KMS-11 (cell line): Measurements from ENCODE around the gene COL23A1.
"Not testable (repeated sequence)": the region's sequence is repeated elsewhere in the genome, so short reads cannot be mapped to it uniquely, and the experiment has no call there.

Experiments
- H2AFZ ChIP-seq: fragments of 200-600 bp; sonication (generic); 2 replicates; pipeline ENCODE4 v1.6.1; 2016; ENCODE audit warnings: antibody characterized with exemption, mixed run types, low read depth
- H3K27ac ChIP-seq: fragments of 200-600 bp; sonication (generic); 2 replicates; pipeline ENCODE4 v1.6.1; 2016; ENCODE audit warnings: mild to moderate bottlenecking, mixed run types
- H3K27me3 ChIP-seq: fragments of 200-600 bp; sonication (generic); 2 replicates; pipeline ENCODE4 v1.6.1; 2017; ENCODE audit warnings: mild to moderate bottlenecking, low read depth, mixed run types, moderate library complexity; ENCODE audit not compliant: insufficient read depth
- H3K36me3 ChIP-seq: fragments of 200-600 bp; sonication (generic); 2 replicates; pipeline ENCODE4 v1.6.1; 2017; ENCODE audit warnings: mild to moderate bottlenecking, mixed run types; ENCODE audit not compliant: insufficient read depth
- H3K4me1 ChIP-seq: fragments of 200-600 bp; sonication (generic); 2 replicates; pipeline ENCODE4 v1.6.1; 2016; ENCODE audit warnings: mild to moderate bottlenecking, low read depth, mixed run types; ENCODE audit not compliant: poor library complexity, severe bottlenecking
- H3K4me2 ChIP-seq: fragments of 200-600 bp; sonication (generic); 2 replicates; pipeline ENCODE4 v1.7.0; 2016; ENCODE audit warnings: mild to moderate bottlenecking, mixed run types
- H3K4me3 ChIP-seq: fragments of 200-600 bp; sonication (generic); IDR thresholded peaks from 2 replicates; pipeline ENCODE4 v1.6.1; 2017; ENCODE audit warnings: low read depth, low read length, mixed read lengths; ENCODE audit not compliant: insufficient read depth
- H3K79me2 ChIP-seq: fragments of 200-600 bp; sonication (generic); 2 replicates; pipeline ENCODE4 v1.6.1; 2016; ENCODE audit warnings: low read depth, mixed run types; ENCODE audit not compliant: insufficient read depth
- H3K9ac ChIP-seq: fragments of 200-600 bp; sonication (generic); 2 replicates; pipeline ENCODE4 v1.6.1; 2016; ENCODE audit warnings: mild to moderate bottlenecking, mixed run types
- H4K20me1 ChIP-seq: fragments of 200-600 bp; sonication (generic); 2 replicates; pipeline ENCODE4 v1.6.1; 2016; ENCODE audit warnings: mild to moderate bottlenecking, mixed run types; ENCODE audit not compliant: insufficient read depth
- CTCF ChIP-seq: fragments of 200-600 bp; sonication (generic); conservative IDR thresholded peaks from 2 replicates; pipeline ENCODE4 v1.6.1; 2017; ENCODE audit warnings: low read depth, mild to moderate bottlenecking, antibody characterized with exemption, low read length, moderate library complexity, mixed read lengths

COL23A1 gene

DNA sequence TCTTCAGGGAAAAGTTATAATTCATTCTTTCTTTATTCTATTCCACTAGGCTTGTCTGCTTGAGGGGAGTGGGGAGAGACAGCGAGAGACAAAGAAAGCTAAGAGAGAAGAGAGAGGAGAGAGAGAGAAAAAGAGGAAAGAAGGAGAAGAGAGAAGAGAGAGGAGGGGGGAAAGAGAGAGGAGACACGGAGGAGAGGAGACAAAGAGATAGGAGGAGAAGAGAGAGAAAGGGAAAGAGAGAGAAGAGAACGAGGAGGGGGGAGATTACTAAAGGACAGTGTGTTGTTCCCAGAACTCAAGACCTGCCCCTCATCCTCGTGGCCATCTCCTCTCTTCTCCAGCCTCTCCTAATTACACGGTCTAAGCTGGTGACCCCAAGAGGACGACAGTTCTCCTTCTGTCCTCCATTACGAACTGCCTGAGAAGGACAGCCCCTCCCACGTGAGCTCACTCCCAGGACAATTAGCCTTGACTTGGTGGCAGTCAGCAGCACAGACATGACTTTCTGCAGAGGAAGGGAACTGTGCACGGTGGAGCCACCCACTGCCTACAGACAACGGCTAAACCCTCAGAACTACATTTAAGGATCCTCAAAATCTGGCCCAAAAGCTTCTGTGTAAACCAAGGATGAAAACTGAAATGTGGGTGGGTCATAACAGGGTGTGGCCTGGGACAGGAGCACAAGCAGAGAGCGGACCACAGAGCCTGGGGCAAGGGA lies 99.1 kb downstream of the COL23A1 start:
- H3K4me2 ChIP-seq = no peak overlapping the region
- H3K27ac ChIP-seq = no peak overlapping the region
- H2AFZ ChIP-seq = no peak overlapping the region
- H3K36me3 ChIP-seq = no peaks in the 10 kb centered on the region
- no peaks in the 10 kb centered on the region for H3K27me3 ChIP-seq
- TF ChIP-seq CTCF = no peak
- H3K4me1 ChIP-seq = no peaks in the 10 kb centered on the region
- no peak overlapping the region for H3K9ac ChIP-seq
- H3K79me2 ChIP-seq = no peaks in the 10 kb centered on the region
- H3K4me3 ChIP-seq = no peak overlapping the region
- H4K20me1 ChIP-seq = no peaks in the 10 kb centered on the region

DNA sequence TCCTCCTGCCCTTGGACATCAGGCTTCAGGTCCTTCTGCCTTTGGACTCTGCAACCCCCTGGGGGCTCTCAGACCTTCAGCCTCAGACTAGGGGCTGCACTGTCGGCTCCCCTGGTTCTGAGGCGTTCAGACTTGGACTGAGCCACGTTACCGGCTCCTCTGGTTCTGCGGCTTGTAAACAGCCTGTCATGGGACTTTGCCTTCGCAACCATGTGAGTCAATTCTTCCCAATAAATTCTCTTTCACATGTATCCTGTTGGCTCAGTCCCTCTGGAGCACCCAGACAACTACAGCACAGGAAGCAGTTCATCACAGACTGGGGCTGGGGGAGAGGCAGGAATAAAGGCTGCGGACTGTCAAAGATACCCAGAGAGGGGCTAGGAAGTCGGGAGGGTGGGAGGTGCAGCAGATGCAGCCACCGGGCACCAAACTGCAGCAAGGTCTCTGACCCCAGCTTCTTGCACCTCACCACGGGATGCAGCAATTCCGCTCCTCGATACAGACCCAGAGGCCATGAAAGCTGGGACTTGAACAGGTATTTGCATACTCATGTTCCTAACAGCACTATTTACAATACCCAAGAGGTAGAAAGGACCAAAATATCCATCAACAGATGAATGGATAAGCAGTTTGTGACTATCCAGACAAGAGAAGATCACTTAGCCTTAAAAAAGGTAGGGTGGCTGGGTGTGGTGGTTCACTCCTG lies 100.8 kb downstream of the COL23A1 start:
- Histone ChIP-seq H3K36me3 (no peaks in the 10 kb centered on the region), H3K4me2 (no peak overlapping the region), H3K4me1 (no peaks in the 10 kb centered on the region), H2AFZ (no peak overlapping the region), H3K79me2 (no peaks in the 10 kb centered on the region), H3K9ac (no peak overlapping the region), H3K27me3 (no peaks in the 10 kb centered on the region), H3K4me3 (no peak overlapping the region), H3K27ac (no peak overlapping the region), H4K20me1 (no peaks in the 10 kb centered on the region)
- no peak for TF ChIP-seq CTCF

GRCh38 chr5:178488696-178489095 lies 101.5 kb downstream of the COL23A1 start:
- H3K4me2 ChIP-seq = no peak overlapping the region
- no peak for TF ChIP-seq CTCF
- H3K4me3 ChIP-seq = no peak overlapping the region
- H3K79me2 ChIP-seq = no peaks in the 10 kb centered on the region
- H3K4me1 ChIP-seq = no peaks in the 10 kb centered on the region
- H3K9ac ChIP-seq = no peak overlapping the region
- H3K36me3 ChIP-seq = no peaks in the 10 kb centered on the region
- H2AFZ ChIP-seq = no peak overlapping the region
- H3K27me3 ChIP-seq = no peaks in the 10 kb centered on the region; the same call in 1 of the 2 replicates
- H3K27ac ChIP-seq = no peak overlapping the region
- no peaks in the 10 kb centered on the region for H4K20me1 ChIP-seq

DNA sequence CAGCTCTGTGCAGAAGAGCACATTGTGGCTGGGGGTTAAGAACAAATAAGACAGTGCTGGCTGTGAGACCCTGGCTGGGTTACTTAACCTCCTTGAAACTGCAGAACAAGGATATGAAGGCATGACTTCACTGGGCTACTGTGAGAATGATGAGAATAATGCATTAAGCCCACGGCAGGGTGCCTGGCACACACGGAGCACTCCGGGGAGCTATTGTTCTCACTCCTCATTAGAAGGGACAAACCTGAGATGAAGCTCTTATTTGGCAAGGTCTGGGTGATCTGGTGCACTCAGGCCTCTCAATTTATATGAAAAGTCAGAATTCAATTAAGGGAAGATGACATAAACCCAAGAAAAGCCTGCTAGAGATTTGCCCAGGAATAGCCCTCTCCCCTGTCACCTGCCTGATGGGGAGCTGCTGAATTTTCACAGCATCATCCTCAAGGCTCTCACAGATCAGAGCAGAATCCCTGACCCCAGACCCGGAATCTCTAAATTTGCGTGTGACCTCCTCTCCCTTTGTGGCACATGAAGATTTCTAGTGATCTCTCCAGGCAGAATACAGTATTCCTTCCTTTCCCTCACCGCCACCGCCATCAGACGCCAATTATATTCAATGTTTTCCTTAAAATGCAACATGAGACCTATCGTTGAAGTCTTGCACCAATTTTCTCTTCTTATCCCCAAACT lies 102.1 kb downstream of the COL23A1 start:
- H3K4me3 ChIP-seq = no peak overlapping the region
- no peaks in the 10 kb centered on the region for H4K20me1 ChIP-seq
- no peaks in the 10 kb centered on the region for H3K79me2 ChIP-seq
- no peak for TF ChIP-seq CTCF
- no peaks in the 10 kb centered on the region; the same call in 1 of the 2 replicates for H3K27me3 ChIP-seq
- H3K27ac ChIP-seq = no peak overlapping the region
- no peak overlapping the region for H2AFZ ChIP-seq
- H3K4me2 ChIP-seq = no peak overlapping the region
- H3K9ac ChIP-seq = no peak overlapping the region
- no peaks in the 10 kb centered on the region for H3K36me3 ChIP-seq
- H3K4me1 ChIP-seq = no peaks in the 10 kb centered on the region

GRCh38 chr5:178486878-178487512 lies 103.2 kb downstream of the COL23A1 start:
- not testable (repeated sequence) for H3K9ac ChIP-seq, H3K27me3 ChIP-seq

More at GRCh38 chr5:178486878-178487512, 103.2 kb downstream of the COL23A1 start:
- H4K20me1 ChIP-seq, H3K4me3 ChIP-seq, H2AFZ ChIP-seq, H3K79me2 ChIP-seq, H3K4me1 ChIP-seq, H3K36me3 ChIP-seq, H3K4me2 ChIP-seq, H3K27ac ChIP-seq: not testable (repeated sequence)
